Measurements from ENCODE around the gene NR5A1.

NR5A1 gene

GRCh38 chr9:124510650-124511425 lies 3.6 kb upstream of the NR5A1 start:
- TF ChIP-seq CTCF (IDR thresholded peaks at IDR 0.05; ENCODE audit: insufficient read depth, missing control alignments), result no peak
- no peak for DNase-seq (ENCODE audit: insufficient read length, low spot score)
- FAIRE-seq, result no peak

GRCh38 chr9:124507880-124508423 lies 753 bp upstream of the NR5A1 start:
- FAIRE-seq, result no peak
- no peak for DNase-seq (ENCODE audit: insufficient read length, low spot score)
- TF ChIP-seq CTCF (IDR thresholded peaks at IDR 0.05; ENCODE audit: insufficient read depth, missing control alignments), result no peak

- no peak for TF ChIP-seq CTCF (IDR thresholded peaks at IDR 0.05; ENCODE audit: insufficient read depth, missing control alignments)
- no peak for DNase-seq (ENCODE audit: insufficient read length, low spot score)
- no peak for FAIRE-seq
Observed at GRCh38 chr9:124506433-124506832, 766 bp downstream of the NR5A1 start.

- TF ChIP-seq CTCF (IDR thresholded peaks at IDR 0.05; ENCODE audit: insufficient read depth, missing control alignments), result no peak
- FAIRE-seq, result no peak
Observed at GRCh38 chr9:124505901-124506346, 1.3 kb downstream of the NR5A1 start.

GRCh38 chr9:124505006-124505900 lies 1.9 kb downstream of the NR5A1 start:
- no peak for TF ChIP-seq CTCF (IDR thresholded peaks at IDR 0.05; ENCODE audit: insufficient read depth, missing control alignments)
- FAIRE-seq (no peak), DNase-seq (ENCODE audit: insufficient read length, low spot score) (no peak)

More at GRCh38 chr9:124505901-124506346, 1.3 kb downstream of the NR5A1 start:
- no peak for DNase-seq (ENCODE audit: insufficient read length, low spot score)

GRCh38 chr9:124504530-124505005 lies 2.6 kb downstream of the NR5A1 start:
- DNase-seq (ENCODE audit: insufficient read length, low spot score), result no peak
- FAIRE-seq, result no peak
- TF ChIP-seq CTCF (IDR thresholded peaks at IDR 0.05; ENCODE audit: insufficient read depth, missing control alignments), result no peak

Data from D721Med (cell line).